Activated CD4-positive, alpha-beta T cell treated with anti-CD3 and anti-CD28 coated beads, Interleukin-2, Interleukin-4, amounts not matched to agents 100 ng/mL and 50 ng/mL, durations not matched to agents 16 hours and 8 hours (primary cell): ENCODE results near the gene PSAP.
A peak's percentile ranks its signal among the peaks of the same experiment; 100 is the strongest.
"Not testable (repeated sequence)": the region's sequence is repeated elsewhere in the genome, so short reads cannot be mapped to it uniquely, and the experiment has no call there.

ENCODE experiments used
- DNase-seq: peaks from one replicate; pipeline ENCODE4 v3.0.0-alpha.2; 2020; ENCODE audit warnings: low spot score

The PSAP gene

DNA sequence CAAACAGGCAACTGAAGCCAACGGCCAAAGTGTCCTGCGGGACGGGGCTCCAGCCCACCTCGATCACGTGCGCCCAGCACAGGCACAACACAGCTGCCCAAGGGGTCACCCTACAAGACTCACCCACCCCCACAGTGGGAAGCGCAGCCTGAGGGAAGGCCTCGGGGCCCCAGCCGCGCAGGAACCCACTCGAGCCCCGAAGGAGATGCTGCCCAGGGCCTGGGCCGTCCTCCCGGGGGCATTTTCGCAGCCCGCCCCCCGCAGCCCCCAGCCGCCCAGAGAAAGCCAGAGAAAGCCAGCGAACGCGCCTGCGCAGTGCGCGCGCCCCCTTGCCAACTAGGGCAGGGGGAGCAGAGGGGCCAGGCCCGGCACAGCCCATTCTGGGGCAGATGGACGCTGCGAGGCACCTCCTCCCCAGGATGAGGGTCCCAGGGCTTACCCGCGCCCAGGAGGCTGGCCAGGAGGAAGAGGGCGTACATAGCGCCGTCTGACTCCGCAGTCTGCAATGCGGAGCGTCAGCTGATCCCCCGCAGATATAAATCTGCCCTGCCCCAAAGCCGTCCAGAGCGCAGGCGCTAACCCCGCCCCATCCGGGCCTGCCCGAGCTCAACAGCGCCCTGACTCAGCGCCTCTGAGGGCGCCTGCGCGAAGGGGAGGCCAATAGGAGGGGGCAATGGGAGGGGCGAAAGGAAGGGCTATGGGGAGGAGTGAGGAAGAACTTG, at the start of gene PSAP:
Gene PSAP (minus strand): TSS at position 509 of the 722 bp plus-strand sequence. CDS start 30 bp downstream, at position 479.
- DNase-seq = peak; percentile 99

DNA sequence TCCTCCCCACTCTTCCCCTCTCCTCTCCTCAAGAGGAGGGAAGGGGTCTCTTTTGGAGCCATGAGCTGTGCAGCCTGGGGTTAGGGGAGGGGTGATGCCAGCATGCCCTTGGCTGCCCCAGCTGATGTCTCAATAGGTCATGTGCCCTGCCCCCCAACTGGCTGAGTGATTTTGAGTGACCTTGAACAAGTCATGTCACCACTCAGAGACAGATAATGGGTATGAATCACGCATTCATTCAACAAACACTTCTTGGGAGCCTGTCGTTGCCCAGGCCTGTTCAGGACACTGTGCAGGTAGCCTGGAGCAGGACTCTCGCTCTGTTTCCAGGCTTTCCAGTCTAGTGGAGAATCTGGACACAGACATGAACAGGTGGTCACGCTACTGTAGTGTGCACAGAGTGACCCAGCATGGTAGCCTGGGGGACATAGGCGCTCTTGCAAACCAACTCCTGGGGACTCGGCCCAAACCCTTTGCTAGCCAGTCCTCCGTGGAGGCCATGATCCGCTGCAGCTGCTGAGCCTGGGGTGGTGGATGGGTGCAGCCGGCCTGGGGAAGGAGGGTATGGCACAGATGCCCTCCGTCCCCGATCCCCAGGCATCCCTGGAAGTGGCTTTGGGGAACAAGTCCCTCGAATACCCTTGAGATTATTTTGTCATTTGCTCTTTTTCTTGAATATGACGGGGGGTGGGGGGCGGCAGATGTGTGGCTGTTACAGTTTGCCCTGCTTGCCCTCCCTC, 49.6 kb upstream of the PSAP start:
- DNase-seq = no peak

DNA sequence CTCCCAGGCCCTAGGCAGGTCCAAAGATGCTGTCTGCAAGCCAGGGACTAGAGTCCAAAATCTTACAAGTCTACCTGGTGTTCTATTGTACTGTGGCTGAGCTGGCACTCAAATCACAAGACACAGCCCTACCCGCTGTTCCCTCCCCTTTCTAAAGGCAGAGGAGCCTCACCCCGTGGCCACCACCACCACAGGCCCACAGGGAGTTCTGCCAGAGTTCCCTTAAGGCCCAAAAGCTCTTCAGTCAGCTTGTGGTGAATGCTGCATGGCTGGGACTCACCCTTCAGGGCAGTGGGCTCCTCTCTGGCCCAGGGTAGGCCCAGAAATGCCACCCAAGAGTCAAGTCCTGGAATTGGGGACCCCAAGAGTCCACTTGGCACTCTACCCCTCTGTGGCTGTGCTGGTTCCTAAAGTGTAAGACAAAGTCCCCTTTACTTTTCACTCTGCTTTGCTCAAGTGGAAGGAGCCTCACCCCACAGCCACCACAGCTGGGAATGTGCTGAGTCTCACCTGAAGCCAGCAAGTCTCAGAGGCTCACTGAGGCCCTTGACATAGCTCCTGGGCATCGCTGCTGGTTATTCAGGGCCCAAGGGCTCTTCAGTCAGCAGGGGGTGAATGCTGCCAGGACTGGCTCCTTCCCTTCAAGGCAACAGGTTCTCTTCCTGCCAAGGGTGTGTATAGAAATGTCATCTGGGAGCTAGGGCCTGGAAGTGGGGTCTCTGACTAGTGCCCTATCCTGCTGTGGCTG, 48.8 kb upstream of the PSAP start:
- DNase-seq = no peak

DNA sequence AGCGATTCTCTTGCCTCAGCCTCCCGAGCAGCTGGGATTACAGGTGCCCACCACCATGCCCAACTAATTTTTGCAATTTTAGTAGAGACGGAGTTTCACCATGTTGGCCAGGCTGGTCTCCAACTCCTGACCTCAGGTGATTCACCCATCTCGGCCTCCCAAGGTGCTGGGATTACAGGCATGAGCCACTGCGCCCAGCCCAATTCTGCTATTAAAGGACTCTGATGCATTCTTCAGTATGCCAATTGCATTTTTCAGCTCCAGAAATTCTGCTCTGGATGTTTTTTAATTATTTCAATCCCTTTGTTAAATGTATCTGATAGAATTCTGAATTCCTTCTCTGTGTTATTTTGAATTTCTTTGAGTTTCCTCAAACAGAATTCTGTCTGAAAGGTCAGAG, 47.3 kb upstream of the PSAP start:
- not testable (repeated sequence) for DNase-seq

DNA sequence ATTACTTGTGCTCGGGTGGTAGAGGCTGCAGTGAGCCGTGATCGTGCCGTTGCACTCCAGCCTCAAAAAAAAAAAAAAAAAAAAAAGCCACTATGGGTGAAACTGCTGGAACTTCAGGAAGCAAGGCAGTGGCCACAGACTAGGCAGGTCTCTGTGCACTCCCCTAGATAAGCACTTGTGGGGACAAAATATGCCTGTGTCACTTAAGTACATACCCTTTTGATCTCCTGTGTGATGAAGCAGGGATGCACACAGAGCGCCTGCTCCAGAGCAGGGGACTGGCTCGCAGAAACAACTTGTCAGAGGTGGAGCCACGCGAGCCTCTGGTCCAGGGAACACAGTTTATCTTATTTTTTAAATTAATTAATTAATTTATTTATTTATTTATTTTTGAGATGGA, 42.9 kb upstream of the PSAP start:
- DNase-seq = no peak

DNA sequence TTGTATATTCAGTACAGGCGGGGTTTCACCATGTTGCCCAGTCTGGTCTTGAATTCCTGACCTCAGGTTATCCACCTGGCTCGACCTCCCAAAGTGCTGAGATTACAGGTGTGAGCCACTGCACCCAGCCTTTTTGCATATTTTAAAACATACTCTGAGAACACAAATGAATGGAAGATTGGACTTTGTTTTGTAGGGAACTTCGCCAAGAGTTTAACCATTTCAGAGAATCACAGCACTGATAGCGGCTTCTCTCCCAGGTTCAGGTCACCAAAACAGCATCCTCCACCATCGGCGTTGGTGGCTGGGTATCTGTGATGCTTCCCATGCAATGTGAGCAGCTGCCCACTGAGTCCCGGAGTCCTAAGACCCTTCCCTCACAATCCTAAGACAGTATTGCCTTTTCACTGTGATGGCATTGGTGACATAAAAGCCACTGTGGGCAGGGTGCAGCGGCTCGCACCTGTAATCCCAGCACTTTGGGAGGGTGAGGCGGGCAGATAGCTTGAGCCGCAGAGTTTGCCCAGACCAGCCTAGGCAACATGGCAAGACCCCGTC, 42.3 kb upstream of the PSAP start:
- no peak for DNase-seq

DNA sequence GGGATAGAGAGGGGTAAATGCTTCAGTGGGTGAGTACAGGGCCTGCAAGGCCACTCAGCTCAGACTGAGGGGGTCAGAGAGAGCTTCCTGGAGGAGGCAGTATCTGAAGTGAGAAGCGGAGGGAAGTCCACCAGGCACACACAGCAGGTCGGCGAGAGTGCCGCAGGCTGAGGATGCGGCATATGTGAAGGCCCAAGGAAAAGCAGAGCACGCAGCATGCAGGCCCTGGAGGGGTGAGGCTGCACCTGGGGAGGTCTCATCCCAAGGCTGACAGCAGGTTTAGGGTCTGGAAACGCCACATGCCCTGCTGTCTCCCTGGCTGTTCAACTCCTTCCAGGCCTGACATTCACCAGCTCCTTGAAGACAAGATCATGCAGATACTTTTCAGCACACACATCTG, 40.4 kb upstream of the PSAP start:
- DNase-seq = no peak

DNA sequence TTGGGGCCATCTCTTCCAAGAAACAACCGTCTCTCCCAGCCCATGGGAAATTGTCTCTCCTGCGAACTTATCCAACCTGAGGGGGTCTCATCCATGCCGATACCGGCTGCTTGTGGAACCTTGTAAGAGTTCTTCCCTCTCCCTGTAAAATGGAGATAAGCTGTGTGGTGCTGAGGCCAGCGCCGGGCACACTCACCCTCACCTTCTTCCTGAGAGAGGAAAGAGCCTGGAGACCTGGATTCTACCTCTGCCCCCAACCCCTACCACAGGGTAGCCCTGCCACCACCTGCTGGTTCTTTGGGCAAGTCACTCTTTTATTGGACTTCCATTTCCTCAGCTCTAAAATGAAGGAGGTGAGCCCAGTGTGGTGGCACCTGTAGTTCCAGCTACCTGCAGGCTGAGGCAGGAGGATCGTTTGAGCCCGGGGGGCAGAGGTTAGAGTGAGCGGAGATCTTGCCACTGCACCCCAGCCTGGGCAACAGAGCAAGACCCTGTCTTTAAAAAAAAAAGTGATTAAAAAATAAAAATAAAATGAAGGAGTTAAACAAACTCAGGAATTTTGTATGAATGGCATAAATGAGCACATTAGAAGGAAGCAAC, 38.4 kb upstream of the PSAP start:
- DNase-seq = no peak

DNA sequence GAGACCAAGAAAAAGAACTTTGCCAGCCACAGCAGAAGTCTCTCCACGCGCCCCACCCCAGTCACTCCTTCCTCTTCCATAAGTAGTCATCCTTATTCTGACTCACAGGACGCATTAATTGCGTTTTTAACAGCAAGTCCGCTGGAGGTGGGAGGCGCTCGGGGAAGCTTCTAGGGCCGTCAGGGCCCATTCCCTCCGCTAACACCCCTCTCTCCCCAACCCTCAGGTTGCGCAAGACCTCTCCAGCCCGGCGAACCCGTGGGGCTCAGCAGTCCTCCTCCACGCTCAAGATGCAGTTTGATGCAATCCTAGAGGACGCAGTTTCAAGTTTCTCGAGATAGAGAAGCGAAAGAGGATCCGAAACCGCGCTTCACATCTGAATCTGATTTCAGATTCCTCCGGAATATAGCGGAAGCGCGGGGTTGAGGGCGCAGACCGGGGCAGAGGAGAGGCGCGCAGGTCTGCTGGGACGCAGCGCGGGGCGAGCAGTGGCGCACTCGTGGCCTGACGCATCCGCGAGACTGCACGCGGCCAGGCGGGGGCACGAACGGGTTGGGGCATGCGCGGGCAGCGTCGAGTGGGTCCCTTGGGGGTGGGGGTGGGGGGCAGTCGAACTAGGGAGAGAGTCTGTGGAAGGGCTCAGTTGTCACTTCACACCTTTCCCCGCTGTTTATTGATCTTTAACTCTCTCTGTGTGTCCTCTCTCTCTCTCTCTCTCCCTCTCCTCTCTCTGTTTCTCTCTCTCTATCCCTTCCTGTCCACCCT, 37.8 kb upstream of the PSAP start:
- DNase-seq = peak; percentile 45

DNA sequence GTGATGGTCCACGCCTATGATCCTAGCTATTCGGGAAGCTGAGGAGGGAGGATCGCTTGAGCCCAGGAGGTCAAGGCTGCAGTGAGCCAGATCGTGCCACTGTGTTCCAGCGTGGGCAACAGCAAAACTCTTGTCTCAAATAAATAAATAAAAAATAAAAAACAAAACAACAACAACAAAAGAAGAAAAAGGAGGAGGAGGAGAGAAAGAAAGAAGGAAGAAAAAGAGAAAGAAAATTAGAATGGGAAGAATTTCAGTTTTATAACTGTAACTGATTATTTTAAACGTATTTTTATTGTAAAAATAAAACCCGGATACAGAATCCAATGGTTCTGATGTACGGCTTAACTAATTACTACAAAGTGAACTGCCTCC, 37.2 kb upstream of the PSAP start:
- no peak for DNase-seq

DNA sequence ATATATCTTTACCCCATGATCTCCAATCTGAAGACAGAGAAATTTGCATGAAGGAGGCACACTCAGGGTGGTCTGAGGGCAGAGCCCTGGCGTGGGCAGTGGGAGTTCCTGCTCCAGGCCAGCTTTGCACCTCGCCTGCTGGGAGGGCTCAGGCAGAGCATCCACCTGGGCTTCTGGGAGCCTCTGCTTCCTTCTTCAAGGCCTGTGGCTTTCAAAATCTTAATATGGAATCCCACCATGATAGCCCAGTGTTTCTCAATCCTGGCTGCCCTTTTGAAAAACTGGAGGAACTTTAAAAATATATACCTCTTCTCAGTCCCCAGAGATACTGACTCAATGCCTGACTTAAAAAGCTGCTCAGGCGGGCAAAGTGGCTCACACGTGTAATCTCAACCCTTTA, 36.7 kb upstream of the PSAP start:
- no peak for DNase-seq

DNA sequence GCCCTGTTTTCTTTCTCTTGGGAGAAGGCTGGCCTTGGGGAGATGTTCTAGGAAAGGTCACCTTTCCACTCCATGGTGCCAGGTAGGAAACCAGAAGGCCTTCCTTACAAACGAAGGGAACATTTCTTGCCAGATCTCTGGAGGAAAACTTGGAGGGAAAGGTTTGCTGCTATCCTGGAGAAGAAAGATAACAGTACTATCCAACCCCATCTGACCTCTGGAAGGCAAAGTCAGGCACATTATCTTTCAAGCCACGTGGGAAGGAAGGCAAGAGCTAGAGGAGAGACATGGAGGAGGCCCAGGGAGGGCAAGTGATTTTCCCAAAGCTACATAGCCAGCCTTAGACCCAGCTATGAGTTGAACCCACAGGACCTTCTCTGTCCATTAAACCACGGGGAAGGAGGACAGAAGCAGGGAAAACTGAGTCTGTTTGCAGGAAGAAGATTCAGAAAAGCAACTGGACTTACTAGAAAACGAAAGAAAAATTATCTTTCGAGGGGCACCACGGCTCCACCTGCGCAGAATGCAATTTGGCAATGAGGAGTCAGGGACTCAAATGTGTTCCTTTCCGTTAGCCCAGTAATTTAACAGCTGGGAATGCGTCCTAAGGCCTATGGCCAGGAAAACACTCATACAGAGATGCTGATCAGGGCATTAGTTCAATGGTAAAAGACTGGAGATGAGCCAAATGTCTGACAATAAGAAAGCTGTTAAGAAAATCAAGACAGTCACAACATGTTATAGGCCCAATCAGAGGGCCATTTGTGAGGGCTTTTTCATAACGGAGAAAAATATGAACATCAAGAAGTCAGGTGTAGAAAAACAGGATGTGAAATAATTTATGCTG, 32.0 kb upstream of the PSAP start:
- DNase-seq = no peak

DNA sequence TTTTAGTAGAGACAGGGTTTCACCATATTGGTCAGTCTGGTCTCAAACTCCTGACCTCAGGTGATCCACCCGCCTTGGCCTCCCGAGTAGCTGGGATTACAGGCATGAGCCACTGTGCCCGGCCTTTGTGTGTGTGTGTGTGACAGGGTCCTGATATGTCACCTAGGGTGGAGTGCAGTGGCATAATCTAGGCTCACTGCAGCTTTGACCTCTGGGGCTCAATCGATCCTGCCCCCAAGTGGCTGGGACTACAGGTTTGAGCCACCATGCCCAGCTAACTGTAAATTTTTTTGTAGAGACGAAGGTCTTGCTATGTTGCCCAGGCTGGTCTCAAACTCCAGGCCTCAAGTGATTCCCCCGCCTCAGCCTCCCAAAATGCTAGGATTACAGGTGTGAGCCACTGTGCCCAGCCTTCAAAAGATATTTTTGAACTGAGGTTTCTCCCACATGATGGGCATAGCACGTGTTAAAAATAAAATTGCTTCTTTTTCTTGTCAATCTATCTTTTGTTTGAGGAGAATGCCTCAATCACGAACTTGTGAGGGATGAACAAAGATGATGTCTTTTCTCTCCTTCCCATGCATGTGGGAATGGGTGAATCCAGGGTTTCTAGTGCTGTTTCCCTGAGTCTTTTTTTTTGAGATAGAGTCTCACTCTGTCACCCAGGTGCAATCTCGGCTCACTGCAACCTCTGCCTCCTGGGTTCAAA, 30.8 kb upstream of the PSAP start:
- DNase-seq = no peak

DNA sequence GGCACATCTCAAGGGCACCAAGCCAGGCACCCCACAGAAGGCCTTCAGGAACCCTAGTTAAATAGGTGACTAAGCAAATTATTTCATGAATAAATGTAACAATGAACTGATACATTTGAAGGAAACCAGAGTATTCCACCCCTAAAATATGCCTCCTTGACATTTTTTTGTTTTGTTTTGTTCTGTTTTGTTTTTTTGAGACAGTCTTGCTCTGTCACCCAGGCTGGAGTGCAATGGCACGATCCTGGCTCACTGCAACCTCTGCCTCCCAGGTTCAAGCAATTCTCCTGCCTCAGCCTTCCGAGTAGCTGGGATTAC, 30.2 kb upstream of the PSAP start:
- DNase-seq = not testable (repeated sequence)

DNA sequence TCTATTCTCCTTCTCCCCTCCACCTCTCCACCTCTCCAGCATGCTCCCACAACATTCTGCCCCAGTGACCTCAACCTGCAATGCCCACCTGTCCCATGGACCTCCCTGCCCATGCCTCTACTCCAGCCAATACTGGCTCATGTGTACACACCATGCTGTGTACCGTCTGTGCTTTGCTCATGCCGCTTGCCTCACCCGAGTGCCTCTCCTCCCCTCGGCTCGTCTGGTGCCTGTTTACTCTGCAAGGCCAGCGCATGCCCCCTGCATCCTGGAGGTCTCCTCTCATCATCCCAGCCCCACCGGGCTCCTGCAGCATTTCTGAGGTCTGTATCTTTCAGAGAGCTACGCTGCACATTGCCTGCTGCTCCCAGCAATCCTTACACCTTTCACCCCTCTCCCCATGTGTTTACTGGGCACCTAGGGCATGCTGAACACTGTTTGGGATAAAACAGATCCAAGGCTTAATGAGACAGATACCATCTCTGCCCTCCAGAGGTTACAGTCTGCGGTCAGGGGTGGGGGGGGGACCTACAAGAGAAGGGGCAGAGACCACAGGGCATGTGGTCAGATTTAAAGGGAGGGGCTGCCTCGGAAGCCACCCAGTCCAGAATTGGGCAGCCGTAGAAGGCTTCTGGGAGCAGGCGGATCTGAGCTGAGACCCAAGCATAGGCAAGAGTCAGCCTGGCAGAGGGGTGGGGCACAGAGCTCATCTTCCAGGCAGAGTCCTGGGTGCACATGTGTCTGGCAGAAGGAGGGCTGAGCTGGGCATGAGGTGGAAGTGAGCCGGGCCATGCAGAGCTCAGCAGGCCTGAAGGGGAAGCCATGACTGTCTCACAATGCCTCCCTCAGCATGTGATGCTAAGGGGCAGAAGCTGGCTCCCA, 29.6 kb upstream of the PSAP start:
- no peak for DNase-seq

DNA sequence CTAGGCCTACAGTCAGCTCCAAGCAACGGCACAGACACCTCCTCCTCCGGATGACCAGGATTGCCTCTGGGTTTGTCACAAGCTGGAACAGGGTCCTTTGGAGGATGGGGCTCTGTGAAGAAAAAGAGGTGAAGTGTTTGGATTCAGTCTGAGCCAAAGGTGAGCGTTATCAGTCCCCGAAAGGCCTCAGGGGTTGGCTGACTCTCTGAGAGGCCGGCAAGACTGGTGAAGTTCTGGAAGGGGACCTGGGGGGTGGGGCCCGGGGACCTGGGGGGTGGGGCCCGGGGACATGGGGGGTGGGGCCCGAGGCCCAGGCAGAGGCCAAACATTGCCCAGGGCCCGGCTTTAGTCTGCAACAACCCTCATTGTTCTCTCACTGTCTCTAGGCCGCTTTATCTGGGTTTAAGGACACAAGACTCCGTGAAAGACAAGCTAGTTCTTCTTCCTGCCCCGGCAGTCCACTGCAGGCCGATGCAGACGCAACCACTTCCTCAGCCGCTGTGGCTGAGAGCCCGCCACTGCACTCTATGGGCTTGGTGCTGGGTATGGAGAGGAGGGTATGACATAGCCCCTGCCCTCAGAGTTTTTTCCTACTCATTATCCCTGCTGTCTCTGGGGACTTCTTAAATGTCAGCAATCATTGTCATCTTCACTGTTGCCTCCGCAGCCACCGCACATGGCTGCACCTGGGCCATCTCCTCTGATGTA, 27.4 kb upstream of the PSAP start:
- DNase-seq = no peak

DNA sequence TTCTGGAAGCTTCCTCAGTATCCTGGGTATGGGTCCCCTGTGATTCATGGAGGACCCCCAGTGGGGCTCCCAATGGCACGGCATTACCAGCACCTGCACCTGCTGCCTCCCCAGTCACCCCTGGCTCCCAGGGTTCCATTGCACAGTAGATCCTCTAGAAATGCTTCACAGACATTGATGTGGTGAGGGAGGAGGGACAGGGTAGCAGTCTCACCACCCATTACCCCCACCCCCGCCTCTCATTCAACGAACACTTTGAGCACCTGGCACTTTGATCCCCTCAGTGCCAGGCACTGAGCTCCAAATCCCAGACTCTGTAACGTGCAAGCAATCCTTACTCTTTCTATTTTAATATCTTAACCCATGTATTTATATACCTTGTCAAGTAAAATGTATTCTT, 26.8 kb upstream of the PSAP start:
- DNase-seq = no peak

DNA sequence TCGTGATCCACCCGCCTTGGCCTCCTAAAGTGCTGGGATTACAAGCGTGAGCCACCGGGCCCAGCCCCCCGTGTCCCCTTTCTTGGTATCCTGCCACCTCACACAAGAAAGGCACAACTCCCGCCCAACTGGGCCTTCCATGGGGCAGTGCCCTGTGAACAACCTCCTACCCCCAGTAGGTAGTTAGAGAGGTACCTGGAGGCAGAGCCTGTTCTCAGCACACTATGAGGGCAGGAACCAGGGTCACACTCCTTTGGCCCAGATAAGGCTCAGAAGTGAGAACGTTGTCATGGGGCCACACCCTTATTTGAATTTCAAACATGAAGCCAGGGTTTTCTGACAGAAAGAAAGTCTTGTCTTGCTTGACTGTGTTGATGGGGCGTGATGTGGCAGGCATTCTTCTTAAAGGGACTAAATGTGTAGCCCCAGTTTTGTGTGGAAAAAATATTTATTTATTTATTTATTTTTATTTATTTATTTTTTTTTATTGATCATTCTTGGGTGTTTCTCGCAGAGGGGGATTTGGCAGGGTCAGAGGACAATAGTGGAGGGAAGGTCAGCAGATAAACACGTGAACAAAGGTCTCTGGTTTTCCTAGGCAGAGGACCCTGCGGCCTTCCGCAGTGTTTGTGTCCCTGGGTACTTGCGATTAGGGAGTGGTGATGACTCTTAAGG, 23.8 kb upstream of the PSAP start:
- not testable (repeated sequence) for DNase-seq
